ENCODE data around the gene MB.
"Not testable (repeated sequence)": the region's sequence is repeated elsewhere in the genome, so short reads cannot be mapped to it uniquely, and the experiment has no call there.

MB gene

DNA sequence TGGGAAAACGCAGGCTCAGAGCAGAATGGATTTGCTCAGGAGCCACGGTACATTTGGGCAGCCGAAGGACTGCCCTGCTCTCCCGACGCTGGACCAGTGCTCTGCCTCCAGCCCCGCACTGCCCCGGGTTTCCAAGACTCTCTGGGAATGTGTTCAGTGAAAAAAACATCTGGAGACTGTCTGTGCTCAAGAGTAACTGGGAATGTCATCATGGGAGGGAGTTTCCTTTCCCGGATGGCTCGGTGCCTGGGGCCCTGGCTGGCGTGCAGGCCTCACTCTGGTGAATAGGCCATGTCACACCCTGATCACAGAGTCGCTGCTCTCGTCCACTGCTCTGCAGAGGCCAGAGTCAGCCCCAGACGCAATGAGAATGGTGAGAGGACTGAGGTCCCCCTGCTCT, 21.3 kb upstream of the MB start:
- no peak for FAIRE-seq
- DNase-seq (ENCODE audit: insufficient read length, low spot score) = no peak

DNA sequence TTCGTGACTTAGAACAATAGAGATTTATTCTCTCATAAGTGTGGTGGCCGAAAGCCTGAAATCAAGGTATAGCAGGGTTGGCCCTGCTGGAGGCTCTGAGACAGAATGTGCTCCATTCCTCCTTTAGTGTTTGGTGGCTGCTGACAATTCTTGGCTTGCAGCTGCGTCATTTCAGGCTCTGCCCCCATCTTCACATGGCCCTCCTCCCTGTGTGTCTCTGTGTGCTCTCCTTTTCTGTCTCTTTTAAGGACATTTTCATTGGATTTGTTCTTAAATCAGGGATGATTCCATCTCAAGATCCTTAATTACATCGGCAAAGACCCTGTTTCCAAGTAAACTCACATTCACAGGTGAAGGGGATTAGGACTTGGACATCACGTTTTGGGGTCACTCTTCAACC, 20.9 kb upstream of the MB start:
- DNase-seq (ENCODE audit: insufficient read length, low spot score) (no peak), FAIRE-seq (no peak)

GRCh38 chr22:35637254-35637653, 20.1 kb upstream of the MB start:
- no peak for DNase-seq (ENCODE audit: insufficient read length, low spot score)
- FAIRE-seq = no peak

DNA sequence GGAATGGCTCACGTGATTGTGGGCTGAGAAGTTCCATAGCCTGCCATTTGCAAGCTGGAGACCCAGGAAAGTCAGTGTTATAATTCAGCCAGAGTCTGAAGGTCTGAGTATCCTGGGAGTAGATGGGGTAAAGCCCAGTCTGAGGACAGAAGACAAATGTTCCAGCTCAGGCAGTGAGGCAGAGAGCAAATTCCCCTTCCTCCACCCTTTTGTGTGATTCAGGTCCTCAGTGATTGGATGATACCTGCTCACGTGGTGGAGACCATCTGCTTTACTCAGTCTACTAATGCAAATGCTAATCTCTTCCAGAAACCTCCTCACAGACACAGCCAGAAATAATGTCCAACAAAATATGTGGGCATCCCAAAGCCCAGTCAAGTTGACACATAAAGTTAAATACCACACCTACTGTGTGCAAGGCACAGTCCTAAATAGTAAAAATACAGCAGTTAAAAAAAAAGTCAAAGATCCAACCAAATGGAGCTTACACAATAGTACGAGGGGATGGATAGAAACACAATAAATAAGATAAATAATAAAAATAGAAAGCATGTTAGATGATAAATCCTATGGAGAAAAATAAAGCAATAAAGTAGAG, 17.9 kb upstream of the MB start:
- no peak for DNase-seq (ENCODE audit: insufficient read length, low spot score)
- FAIRE-seq = no peak

DNA sequence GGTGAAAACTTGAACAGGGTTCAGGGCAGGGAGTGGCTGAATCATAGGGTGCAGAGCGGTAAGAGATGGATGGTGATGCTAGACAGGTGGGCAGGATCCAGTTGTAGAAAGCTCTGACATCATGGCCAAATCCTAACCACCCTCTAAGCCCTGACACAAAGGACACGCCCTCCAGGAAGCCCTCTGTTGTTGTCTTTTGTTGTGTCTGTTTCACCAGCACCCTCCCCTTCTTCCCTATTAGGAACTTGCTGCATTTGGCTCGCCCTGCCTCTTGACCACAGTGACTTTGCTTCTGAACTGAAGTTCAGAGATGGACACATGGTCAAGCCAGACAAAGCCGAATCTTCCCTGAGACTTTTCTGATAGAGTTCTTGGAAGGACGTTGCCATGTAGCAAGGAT, 16.9 kb upstream of the MB start:
- no peak for DNase-seq (ENCODE audit: insufficient read length, low spot score)
- FAIRE-seq = no peak

GRCh38 chr22:35633520-35633919, 16.4 kb upstream of the MB start:
- no peak for DNase-seq (ENCODE audit: insufficient read length, low spot score)
- no peak for FAIRE-seq

GRCh38 chr22:35632935-35633334, 15.8 kb upstream of the MB start:
- no peak for DNase-seq (ENCODE audit: insufficient read length, low spot score)

DNA sequence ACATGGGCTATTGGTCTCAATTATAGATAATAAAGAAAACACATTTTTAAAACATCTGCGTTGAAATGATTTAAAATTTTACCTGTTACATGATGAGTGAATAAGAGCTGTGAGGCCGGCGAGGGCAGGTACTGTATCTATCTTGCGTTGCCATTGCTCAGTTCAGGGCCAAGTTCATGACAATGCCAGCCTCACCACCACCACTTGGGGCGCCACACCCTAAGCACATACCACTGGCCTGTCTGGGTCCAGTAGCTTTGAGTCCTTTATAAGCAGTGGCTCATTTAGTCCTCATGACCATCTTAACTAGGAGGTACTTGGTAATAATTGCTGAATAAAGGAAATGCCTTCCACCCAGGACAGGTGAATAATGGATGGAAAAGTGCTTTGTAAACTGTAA, 14.5 kb upstream of the MB start:
- FAIRE-seq (no peak), DNase-seq (ENCODE audit: insufficient read length, low spot score) (peak; percentile 42)

More at GRCh38 chr22:35632935-35633334, 15.8 kb upstream of the MB start:
- no peak for FAIRE-seq

DNA sequence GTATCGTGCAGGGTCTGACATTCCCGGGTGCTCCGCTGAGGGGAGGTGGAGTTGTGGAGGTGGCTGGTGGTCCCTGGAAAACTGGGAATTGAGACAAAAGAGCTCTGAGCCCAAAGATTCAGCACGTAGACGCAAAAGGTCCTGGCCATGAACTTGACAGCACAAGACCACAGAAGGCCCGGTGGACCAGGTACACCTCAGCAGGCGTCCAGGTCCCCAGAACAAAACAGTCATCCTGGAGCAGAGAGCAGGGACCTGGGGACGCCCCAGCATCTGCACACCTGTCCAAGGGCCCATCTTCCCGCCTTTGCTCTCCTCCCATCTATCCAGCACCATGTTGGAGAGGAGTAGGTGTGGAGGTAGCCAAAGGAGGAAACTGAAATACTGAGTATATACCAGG, 13.8 kb upstream of the MB start:
- DNase-seq (ENCODE audit: insufficient read length, low spot score) (no peak), FAIRE-seq (no peak)

DNA sequence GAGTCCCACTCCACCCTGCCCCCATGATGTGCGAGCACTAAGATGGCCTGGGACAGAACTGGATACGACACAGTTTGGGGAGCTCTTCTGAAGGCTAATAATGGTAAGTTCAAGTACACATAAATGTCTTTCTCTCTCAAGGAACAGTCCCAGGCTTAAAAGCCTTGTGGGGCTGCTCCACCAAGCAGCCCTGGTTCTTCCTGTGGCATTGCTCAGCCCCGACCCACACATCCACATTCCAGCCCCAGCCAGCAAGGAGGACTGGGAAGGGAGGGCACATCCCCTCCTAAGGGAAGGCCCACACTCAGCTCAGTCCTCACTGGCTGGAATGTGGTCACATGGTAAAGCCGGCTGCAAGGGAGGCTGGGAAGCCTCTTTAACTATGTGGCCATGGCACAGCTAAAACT, 13.3 kb upstream of the MB start:
- DNase-seq (ENCODE audit: insufficient read length, low spot score) = no peak

DNA sequence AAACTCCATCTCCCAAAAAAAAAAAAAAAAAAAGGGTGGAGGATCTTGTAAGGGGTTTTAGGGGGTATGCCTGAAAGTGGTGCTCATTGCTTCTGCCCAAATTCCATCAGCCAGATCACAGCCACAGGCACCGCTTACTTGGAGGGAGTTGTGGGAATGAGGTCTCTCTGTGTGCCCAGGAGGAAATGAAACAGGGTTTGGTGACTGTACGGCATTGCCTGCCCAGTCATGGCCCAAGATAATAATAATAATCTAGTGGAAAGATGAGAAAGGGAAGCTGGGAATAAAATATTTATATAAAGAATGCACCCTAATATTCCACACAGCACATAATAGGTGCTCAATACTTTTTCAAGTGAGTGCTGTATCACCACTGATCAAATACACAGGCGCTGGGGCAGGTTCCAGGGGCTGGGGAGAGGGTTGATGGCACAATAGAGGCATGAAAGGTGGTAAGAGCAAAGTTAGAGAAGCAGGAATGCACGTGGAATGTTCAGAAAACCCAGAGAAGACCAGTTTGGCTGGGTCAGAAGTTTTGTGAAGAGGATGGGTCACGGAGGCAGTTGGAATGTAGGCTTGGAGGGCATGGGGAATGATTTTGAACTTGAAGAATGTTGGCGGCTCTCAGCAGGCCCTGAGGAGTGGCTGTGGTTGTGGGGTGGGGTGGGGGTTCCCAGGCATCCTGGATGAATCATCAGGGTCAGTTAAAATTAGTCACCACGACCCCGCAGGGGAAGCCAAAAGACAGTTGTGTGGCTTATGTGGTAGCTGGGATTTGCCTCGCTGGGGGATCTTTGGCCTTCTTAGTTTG, 12.5 kb upstream of the MB start:
- FAIRE-seq = peak; percentile 56
- no peak for DNase-seq (ENCODE audit: insufficient read length, low spot score)

More for the DNA sequence above, 13.3 kb upstream of the MB start:
- FAIRE-seq = no peak

DNA sequence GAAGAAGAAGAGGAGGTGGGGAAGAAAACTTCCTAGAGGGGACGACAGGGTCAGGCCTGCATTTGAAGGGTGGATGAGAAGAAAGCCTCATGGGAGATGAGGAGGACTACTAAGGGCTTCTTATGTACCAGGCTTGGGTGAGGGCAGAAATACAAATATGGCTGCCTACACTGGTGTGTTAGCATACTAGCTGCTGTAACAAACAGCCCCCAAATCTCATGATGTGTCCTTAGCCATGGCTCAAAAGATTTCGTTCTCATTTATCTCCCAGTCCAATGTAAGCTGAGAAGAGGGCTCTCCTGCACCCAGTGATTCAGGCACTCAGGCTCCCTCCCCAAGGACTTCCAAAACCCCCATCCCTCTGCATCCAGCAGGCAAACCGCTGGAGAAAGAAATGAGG, 11.6 kb upstream of the MB start:
- FAIRE-seq (no peak), DNase-seq (ENCODE audit: insufficient read length, low spot score) (no peak)

DNA sequence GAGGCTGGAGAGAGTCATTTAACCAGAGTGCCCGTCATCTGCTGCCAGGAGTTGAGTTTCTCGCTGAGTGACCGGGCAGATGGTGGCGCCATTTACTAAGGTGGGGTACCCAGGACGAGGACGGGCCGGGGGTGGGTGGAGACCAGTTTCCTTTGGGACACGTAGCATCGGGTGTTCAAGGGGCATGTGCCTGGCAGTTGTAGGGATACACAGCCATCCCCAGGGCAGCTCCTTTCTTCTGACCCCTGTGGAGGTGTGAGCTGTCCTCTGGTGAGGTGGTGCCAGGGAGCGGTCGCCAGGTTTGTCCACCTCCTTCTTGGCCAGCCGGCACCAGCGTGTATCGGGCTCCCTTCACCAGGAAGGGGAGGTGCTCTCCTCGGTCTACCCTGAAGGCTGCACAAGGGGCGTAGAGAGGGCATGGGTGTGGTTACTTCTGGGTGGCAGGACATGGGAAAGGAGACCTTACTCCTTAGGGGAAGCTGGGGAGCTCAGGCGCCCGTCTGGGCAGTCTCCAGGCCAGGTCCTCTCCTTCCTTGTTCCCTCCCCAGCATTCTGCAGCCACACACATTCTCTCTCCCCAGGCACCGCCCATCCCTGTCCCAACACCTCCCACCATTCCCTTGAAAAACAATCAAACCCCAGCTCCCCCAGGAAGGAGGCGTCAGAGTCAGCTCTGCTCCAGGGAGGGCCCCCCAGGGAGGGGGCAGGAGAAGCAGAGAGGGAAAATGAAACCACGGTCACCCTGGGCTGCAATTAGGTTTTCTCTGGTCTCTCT, 10.3 kb upstream of the MB start:
- peak; percentile 33 for DNase-seq (ENCODE audit: insufficient read length, low spot score)
- FAIRE-seq = peak; percentile 71

- FAIRE-seq = no peak
- DNase-seq (ENCODE audit: insufficient read length, low spot score) = no peak
These were observed 8.8 kb upstream of the MB start for GRCh38 chr22:35625763-35626432.

GRCh38 chr22:35624547-35624946, 7.4 kb upstream of the MB start:
- DNase-seq (ENCODE audit: insufficient read length, low spot score) (no peak), FAIRE-seq (no peak)

DNA sequence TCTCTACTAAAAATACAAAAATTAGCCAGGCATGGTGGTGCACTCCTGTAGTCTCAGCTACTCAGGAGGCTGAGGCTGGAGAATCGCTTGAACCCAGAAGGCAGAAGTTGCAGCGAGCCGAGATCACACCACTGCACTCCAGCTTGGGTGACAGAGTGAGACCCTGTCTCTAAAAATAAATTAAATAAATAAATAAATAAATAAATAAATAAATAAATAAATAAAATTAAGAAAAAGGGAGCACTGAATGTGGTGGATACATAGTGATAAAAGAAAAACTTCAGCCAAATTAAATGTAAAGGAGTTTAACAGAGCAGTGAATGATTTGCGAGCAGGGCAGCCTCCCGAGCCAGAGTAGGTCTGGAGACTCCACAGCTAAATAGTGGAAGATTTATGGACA, 6.8 kb upstream of the MB start:
- not testable (repeated sequence) for FAIRE-seq; DNase-seq (ENCODE audit: insufficient read length, low spot score)

DNA sequence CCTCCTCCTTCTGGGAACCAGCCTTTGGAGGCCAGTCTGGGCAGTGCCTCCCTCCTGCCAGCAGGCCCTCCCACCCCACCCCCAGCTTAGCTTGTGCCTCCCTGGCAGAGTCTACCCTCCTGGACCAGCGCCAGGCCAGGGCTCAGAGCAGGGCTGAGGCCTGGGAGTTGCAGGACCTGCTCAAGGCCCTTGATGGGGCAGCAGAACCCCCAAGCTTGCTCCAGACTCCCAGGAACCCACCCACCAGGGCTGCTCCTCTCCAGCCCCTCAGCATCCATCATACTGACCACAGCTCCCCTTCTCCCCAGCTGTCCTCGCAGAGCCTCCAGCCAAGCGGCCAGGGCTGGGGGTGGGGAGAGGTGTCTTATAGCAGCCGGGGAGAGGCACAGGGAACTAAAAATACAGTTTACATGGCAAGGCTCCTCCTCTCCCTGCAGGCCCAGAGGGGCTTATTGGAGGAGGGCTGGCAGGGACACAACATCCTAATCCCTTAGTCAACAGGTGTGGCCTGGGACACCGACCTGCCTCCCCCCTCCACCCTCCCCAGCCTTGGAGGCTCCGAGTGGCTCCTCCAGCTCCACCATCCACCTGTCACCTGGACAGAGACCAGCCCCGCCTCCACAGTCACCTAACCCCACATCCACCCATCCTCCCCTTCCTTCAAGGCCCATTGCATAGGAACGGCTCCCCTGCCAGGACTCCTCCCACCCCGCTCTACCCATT, 5.2 kb upstream of the MB start:
- FAIRE-seq = no peak
- no peak for DNase-seq (ENCODE audit: insufficient read length, low spot score)

- no peak for FAIRE-seq
- no peak for DNase-seq (ENCODE audit: insufficient read length, low spot score)
These were observed 4.3 kb upstream of the MB start for GRCh38 chr22:35621451-35621850.

- FAIRE-seq = no peak
- no peak for DNase-seq (ENCODE audit: insufficient read length, low spot score)
These were observed 3.6 kb upstream of the MB start for GRCh38 chr22:35620624-35621251.
